GM12864 (cell line): ENCODE results near the gene BCL11A.

Source experiments
- DNase-seq: peaks from one replicate; pipeline ENCODE4 v3.0.0-alpha.2; 2011; ENCODE audit warnings: low read depth
- H3K4me3 ChIP-seq: 2 replicates; pipeline ENCODE4 v1.5.1; 2011; ENCODE audit warnings: mild to moderate bottlenecking, low read depth, low read length, control low read depth
- CTCF ChIP-seq: IDR thresholded peaks from 2 replicates; pipeline ENCODE4 v1.5.1; 2011; ENCODE audit warnings: low read depth, mild to moderate bottlenecking, moderate library complexity, low read length, control low read depth, inconsistent platforms; ENCODE audit errors: missing control alignments

BCL11A gene

GRCh38 chr2:60555783-60556139 lies 2.3 kb upstream of the BCL11A start:
- no peak for TF ChIP-seq CTCF
- DNase-seq, result no peak
- peak overlapping the region; percentile 92 for H3K4me3 ChIP-seq

- DNase-seq, result no peak
- TF ChIP-seq CTCF, result peak; percentile 38
- peak overlapping the region; percentile 92 for H3K4me3 ChIP-seq
Measured at GRCh38 chr2:60555066-60555782, 1.8 kb upstream of the BCL11A start.

GRCh38 chr2:60554646-60555065 lies 1.2 kb upstream of the BCL11A start:
- no peak for DNase-seq
- no peak for TF ChIP-seq CTCF
- H3K4me3 ChIP-seq, result peak overlapping the region; percentile 92

GRCh38 chr2:60554074-60554645 lies 706 bp upstream of the BCL11A start:
- TF ChIP-seq CTCF, result no peak
- no peak for DNase-seq
- peak overlapping the region; percentile 92 for H3K4me3 ChIP-seq

- H3K4me3 ChIP-seq, result peak overlapping the region; percentile 92
- no peak for DNase-seq
- TF ChIP-seq CTCF, result no peak
Measured at GRCh38 chr2:60552851-60553494, 481 bp downstream of the BCL11A start.

- peak overlapping the region; percentile 92 for H3K4me3 ChIP-seq
- DNase-seq, result no peak
- TF ChIP-seq CTCF, result no peak
Measured at GRCh38 chr2:60552078-60552850, 1.2 kb downstream of the BCL11A start.
